Dermis blood vessel endothelial cell (primary cell): ENCODE measurements around the gene MGAT5. TPM values are rescaled to one million over a fixed set of nuclear protein-coding genes. Genes with fewer than 3 reads are reported as not detected.

ENCODE experiments used
- DNase-seq: peaks from one replicate; pipeline ENCODE4 v3.0.0; 2010
- total RNA-seq: library from RNA; depleted of rRNA; stranded (reverse); fragments of >200 nt; gene quantifications from 2 replicates; pipeline ENCODE4 v1.2.3, GENCODE V29; 2014

MGAT5 gene
- total RNA-seq, 1 donor from 2014 or later: 133 TPM

DNA sequence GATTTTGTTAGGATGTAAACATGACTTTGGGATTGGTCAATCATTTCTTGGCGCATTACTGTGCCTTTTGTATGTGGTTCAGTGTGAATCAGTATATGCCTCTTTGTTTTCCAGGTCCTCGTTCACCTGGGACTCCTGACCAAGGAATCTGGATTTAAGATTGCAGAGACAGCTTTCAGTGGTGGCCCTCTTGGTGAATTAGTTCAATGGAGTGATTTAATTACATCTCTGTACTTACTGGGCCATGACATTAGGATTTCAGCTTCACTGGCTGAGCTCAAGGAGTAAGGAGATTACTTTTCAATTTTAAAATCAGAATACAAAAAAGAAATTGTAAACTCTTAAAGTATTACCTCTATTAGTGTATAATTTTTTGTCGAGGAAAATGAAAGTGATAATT lies 87.6 kb downstream of the MGAT5 start:
- DNase-seq: peak; percentile 41

DNA sequence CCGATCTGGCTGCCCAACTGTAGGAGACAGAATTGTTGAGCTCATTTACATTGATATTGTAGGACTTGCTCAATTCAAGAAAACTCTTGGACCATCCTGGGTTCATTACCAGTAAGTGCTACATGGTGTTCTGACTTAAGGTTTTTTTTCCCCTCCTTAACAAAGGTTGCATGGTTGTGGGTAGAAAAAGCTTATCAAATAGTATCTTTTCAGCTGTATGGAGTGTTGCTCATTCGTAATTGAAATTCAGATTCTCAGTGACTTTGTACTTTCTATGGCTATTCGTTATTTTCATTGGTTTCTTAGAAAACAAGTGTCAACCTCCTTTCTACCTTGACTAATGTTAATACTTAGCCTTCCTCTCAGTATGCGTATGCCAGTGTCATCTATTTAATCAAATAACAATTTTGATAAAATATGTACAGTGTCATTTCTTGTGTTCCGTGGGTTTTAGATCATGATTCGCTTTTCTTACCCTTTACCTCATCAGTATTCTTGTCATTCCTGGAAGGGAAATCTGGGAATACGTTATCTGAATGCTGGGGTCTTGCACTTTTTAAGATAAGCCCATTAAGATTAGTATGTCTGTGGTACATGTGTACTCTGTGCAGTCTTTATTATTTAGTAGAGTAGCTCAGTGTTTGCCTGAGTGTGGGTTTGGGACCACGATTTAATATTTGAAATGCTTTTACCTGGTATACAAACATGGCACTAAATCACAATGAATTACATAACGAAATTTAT lies 91.3 kb downstream of the MGAT5 start:
- DNase-seq: no peak

DNA sequence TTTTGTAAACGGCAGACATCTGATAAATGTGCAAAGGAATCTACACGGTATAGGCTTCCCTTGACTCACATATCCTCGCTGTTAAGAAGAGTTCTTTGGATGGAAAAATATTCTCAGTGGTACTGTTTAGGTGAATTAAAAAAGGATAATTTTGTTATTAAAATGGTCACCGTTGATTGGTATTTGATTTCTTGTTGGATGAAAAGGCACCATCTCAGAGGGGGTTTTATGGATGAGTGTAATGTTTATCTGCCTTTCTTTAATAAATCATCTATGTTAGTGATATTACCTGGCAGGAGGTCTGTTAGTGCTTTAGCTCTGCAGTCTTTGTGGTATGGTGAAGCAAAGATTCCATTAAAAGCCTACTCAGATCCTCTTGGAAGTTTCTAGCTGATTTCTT lies 92.3 kb downstream of the MGAT5 start:
- DNase-seq: no peak

DNA sequence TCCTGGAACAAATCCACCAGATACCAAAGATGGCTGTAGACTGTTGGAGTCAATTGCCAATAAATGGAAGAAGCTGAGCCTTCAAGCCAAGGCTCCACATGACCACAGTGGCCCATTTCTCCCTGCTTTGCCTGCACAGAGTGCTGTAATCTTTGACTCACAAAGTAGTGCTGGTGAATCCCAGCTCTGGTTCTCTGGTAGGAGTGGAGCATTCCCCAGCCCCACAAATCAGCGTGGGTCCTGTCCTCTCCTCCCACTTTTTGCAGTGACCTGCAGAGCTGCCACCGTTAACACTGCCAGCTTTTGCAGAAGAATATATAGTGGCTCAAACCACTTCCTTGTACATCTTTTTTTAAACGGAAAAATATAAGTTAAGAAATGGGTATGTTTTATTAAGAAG lies 93.9 kb downstream of the MGAT5 start:
- DNase-seq: no peak

DNA sequence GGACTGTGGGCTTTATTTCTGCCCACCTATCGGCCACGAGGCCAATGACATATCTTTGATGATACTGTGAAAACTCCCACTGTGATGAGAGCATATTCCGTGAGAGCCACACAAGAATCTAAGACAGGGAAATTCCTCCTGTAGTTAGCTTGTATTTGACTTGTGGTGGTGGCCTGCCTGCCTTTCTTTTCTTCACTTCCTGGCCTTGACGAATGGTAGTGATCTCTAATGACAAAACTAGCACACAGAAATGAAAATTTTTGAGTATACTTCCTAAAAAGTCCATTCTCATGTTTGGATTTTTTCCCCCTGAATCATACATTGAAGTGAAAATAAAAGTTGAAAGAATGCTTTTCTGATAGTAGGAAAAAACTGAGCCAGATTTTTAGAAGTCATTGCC lies 94.4 kb downstream of the MGAT5 start:
- peak; percentile 23 for DNase-seq

DNA sequence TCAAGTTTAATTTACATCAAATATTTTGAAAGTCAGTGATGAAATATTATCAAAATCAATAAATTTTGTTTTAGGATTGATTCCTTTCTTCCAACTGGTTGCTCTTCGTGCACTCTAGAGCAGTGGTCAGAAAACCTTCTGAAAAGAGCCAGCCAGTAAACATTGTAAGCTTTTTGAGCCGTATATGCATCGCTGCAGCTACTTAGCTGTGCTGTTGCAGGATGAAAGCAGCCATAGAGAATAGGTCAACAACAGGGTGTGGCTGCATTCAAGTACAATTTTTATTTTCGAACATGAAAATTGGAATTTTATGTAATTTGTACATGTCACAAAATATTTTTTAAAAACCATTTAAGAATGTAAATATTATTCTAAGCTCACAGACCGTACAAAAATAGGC lies 94.9 kb downstream of the MGAT5 start:
- no peak for DNase-seq

DNA sequence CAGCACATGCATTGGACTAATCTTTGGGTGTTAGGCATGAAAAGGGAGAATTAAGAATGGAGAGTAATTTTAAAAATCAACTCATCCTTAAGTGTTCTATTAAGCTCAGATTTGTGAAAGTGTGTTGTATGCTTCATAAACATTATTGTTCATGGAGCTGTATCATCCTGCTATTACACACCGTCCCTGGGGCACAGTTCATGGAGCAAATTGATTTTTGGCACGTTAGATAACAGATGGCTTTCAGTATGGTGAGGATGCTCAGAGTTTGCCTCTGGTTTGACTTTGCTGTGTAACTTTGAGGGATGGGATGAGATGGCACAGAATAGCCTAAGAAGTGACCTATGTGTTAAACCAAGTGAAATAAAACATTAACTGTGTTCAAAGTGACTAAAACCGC lies 97.1 kb downstream of the MGAT5 start:
- no peak for DNase-seq

DNA sequence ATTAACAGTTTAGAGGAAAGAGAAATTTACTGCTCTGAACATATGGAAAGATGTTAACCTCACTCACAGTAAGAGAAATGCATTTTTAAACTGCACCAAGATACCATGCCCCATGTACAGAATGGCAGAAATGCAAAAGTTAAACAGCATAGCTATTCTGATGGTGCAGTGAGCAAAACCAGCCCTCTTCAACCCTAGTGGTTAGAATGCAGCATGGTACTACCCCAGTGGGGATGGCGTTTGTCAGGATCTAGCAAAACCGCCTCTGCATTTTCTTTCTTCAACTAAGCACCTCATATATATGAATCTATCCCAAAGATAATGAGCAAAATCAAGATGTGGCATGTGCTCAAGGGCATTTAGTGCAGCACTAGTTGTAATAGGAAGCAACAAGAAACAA lies 98.0 kb downstream of the MGAT5 start:
- DNase-seq: no peak

DNA sequence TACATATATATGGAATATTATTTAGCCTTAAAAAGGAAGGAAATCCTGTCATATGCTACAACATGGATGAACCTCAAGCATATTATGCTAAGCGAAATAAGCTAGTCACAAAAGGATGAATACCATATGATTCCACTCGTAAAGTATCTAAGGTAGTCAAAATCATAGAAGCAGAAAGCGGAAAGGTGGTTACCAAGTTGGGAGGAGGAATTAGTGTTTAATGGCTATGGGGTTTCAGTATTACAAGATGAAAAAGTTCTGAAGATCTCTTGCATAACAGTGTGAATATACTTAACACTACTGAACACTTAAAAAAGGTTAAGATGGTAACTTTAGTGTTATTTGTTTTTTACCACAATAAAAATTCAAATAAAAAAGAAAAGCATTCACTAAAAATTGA lies 99.0 kb downstream of the MGAT5 start:
- DNase-seq: no peak

DNA sequence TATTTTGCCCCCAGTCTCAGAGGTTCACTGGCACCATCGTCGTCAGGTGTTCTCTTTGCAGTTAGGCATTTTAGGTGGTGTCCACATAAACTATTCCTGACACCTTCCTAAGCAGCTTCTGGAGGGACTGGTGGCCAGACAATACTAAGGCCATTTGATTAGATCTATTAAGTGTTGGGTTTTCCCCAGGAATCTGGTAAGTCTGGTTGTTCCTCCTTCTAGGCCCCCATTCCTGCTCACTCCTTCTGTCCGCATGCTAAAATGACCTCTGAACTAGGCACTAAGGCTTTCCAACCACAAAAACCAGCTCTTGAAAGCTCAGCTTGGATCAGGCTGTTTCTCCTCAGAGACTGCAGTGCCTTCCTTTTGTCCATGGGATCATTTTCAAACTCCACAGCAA lies 100.7 kb downstream of the MGAT5 start:
- DNase-seq: no peak

DNA sequence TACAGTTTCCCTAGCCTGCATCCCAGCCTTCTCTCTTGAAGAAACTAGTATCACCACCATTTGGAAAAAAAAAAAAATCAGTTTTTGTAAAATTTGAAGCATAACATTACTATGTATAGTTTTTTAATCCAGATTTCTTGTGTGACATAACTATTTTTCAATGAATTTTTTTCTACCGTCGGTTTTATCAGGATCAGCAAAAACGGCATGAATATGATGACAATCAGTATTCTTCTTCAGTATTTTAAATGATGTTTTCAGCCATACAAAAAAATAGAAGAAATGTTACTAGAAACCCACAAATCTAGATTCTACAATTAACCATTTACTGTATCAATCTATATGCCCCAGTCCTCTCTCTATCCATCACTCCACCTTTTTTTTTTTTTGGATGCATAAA lies 103.9 kb downstream of the MGAT5 start:
- no peak for DNase-seq

DNA sequence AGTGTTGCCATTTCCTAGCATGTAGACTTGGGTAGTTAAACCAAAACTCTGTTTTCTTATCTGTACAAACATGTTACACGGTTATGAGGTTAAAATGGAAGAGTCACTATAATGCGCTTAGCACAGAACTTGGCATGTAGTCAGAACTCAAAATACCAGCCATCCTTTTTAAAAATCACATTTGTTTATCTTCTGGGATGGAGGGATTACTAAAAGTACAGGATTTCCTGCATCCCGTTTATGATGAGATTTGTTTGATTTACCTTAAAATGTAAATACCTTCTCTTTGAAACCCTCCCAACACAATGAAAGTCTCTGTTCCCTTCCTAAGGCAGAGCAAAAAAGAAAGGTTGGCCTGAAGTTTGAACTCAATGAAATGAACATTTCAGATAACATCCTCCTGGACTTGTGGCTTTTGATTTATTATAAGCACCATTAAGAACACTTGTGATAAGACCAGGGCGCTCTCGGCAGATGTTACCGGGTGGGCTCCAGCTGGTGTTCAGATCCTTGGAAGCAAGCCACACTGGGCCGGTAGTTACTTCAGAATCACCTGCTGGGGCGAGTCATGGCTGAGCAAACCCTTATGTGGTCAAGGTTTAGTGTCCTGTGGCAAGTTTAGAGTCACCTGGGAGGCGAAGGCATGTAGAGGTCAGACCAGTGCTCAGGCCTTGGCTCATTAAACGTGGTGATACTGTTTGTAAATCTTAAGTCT lies 105.7 kb downstream of the MGAT5 start:
- peak; percentile 46 for DNase-seq

DNA sequence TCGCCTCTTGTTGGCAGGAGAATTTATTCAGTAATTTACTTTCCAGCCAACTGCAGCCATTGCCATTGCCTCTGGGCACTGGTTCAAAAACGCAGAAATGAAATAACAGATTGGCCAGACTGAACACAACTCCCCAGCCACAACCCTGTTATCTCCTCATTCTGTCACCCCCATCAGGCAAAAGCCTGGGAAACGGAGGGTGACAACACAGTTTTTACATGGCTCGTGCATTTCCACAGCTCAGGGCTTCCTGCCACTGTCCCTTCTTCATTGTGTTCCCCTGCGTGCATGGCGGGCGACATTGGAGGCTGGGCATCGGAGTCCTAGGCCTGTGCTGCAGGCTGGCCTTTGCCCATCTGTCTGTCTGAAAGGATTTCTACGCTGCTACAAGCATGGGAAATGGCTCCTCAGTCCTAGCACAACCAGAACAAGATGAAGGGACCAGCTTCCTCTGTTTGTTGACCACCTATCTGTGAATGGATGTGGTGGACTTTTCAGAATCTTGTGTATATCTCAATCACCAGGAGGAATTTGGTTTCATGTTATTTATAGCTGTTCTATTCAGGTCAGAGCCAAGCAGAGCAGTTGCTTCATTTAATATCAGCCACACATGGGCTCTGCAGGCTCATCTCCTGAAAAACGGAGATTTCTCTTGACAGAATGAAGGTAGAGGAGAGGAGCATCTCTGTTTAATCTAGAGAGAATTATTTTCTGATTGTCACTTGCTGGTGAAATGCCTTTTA lies 107.0 kb downstream of the MGAT5 start:
- DNase-seq: no peak

DNA sequence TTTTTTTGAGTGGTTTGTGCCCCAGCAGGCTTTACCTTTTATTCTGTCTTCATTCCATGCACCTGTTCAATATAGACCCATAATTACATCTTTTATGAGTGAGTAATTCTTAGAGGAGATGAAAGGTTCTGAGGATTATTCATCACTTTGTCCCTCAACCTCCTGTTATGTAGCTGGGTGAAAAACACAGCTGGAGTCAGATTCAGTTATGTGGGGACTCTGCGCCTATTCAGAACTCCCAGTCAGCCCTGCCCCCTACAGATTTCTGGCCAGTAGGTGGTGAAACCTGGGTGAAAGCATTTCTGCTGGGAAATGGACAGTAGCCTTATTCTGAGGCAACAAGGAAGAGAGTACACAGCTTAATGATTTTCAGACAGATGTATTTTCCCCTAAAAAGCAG lies 107.8 kb downstream of the MGAT5 start:
- no peak for DNase-seq

DNA sequence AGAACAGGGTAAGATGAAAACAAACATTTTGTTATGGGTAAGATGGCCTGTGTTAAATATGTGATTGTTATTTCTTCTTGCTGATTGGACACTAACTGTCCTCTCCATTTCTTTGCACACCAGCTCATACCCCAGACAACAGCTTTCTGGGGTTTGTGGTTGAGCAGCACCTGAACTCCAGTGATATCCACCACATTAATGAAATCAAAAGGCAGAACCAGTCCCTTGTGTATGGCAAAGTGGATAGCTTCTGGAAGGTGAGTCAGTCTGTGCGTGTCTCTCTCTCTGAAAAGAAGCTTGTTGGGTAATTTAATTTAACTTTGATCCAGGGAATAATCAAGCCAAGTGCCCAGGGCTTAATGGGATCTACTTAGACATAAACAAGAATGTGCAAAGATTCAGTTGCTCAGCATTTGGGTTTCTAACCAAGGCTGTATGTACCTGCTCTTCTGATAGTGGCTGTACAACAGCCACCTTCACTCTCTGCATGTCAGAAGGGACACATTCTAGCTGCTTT lies 108.3 kb downstream of the MGAT5 start:
- no peak for DNase-seq

DNA sequence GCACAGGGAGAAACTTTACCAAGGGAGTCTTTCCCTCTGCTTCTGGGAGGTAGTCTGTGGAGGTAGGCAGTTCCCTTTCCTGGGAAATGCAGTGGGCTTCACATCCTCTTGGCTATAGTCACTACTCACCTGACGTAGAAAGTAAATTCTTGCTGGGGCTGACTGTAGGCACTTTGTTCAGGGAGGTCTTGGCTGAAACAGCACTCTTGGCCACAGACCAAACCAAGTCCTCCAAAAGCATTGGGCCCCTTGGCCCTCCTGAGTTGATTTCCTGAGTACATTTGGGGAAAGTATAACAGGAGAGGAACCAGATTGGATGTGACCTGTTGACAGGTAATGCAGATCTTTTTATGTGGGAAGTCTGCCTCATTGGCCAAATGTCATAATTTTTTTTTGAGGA lies 108.9 kb downstream of the MGAT5 start:
- DNase-seq: no peak

DNA sequence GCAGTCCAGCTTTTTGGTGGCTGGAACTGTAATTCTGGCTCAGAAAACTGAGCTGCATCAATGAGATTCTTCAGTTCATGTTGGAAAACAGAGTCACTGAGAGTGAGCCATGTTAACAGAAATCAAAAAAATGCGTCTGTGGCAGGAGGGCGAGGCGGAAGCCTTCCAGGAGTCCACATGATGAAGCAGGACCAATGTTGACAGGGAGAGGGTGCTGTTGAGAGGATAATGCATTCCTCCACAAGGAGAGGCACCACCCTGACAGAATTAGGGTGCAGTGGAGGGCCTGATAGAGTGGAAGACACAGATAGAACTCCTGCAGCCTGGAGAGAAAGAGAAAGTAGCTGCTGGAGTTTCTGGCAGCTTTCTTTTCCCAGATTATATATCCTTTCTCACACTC lies 111.5 kb downstream of the MGAT5 start:
- DNase-seq: no peak

DNA sequence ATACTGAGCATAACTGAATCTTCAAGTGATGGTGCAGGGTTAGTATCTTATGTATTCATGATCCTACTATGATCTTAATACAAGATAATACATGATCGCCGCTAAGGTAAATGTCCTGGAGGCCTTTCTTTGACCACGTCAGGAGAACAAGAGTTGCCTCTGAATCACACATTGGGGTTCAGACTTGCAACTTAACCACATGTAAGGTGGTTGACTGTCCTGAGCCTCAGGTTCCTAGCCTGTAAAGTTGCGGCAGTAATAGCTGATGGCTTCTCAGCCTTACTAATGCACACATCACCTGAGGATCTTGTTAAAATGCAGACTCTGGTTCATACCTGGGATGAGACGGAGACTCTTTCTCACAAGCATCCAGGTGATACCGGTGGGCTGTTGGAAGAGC lies 112.5 kb downstream of the MGAT5 start:
- DNase-seq: no peak

DNA sequence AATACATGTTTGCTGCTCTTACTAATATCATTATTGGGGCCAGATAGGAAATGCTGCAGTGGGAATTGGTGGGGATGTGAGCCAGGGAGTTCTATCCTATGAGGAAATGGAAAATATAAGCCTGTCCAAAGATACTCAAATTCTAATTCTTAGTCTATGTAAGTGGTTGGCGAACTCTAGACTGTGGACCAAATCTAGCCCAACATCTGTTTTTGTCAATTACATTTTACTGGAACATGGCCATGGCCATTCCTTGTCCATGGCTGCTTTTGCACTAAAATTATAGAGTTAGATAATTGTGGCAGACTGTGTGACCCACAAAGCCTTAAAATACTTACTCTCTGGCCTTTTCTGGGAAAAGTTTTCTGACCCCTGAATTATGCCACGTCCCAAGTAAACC lies 113.3 kb downstream of the MGAT5 start:
- no peak for DNase-seq

DNA sequence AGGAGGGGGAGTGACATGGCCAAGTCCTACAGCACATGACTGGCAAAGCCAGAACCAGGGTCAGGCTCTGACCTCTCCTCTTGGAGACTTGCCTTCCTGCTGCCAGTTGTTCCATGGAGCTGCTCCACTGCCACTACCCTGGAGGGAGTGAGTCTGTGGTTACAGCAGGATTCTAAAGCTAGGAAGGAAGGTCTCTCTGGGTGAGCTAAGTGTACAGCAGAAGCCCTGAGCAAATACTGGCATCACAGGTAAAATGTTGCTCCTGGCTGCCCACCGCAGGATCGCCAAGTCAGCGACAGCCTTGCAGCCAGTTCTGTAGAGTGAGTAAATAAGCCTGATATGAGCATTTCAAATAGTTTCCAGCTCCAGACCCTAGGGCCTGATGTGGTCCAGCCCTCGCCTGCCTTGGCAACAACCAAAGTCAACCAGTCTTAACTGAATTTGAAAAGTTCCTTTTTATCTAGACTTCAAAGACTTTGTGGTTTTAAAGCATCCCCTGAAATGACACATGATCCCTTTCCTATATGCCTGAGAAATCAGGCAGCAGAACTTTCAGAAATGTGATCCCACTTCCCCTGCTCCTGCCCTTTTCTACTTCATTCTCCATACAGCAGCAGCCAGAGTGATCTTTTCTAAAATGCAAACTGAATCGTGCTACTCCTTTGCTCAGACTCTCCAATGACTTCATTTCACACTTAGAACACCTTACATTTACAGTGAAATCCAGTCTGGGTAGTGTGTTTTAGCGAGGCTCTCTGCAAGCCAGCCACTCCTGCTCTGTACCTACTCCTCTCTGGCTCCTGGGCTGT lies 114.3 kb downstream of the MGAT5 start:
- no peak for DNase-seq

DNA sequence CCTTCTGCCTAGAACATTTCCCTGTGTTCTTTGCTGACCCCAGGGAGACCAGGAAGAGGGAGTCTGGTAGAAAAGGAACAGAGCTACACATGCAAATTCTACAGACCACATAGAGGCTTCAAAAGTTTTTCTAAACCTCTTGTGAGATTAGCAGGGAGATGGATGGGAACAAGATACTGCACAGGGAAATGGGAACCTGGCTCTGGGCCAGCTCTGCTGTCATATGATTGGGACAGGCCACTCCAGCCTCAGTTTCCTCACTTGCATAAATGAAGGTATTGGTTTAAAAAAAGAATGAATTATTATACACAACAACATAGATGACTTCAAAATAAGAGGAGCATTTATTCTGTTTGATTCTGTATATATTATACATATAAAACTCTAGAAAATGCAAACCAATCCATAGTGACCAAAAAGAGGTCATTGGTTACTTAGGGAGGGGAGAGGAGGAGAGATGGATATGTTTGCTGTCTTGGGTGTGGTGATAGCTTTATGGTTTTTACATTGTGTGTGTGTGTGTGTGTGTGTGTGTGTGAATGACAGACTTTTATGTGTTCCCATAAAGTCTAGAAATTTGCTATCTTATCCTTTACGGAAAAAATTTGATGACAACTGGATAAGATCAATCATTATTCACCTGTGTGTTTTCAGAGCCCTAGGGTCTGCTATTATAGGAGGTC lies 115.5 kb downstream of the MGAT5 start:
- DNase-seq: no peak
